ENCODE measurements around the gene ZP1. TPM values are rescaled to one million over a fixed set of nuclear protein-coding genes. Genes with fewer than 3 reads are reported as not detected.

ZP1 gene
- total RNA-seq, 1 experiment from 2014 or later, result not detected

DNA sequence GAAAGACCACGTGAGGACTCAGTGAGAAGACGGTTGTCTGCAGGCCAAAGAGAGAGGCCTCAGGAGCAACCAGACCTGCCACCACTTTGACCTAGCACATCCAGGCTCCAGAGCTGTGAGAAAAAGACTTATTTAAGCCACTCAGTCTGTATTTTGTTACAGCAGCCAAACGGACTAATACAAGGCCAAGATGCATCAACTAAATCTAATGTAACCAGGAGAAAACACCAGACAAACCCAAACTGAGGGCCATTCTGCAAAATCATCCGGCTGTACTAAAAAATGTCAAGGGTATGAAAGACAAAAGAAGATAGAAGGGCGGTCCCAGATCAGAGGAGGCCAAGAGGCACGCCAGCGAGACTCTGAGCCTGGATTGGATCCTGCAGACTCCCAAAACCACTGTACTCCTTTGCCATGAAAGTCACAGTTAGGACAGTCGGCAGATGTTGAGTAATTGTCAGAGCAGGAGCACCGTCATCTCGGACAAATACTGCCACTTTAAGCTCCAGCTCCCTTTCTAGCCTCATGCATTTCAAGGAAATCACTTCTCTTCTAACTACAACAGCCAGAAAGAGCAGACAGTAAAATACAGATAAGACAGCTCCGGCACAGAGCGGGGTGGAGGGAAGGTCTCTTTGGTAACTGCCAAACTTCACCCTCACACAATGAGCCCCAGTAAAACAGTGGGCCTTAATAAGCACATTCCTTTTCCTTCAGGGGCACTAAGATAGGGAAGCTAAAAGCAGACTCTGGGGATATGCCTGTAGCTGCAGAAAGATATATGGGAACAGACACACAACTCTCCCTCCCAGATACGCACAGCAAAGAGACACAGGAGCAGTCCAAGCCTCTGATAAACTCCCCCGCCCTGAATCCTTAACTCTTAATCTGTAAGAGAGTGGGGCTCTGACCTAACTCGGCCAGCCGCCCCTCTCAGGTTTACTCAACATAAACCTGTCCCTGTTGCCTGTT is 3.5 kb upstream of the ZP1 start:
- no TSS peak for BruUV-seq (replicated peaks)
- intact Hi-C loops (cut with micrococcal nuclease), result no loop called here
- TF ChIP-seq, protein P1, sequence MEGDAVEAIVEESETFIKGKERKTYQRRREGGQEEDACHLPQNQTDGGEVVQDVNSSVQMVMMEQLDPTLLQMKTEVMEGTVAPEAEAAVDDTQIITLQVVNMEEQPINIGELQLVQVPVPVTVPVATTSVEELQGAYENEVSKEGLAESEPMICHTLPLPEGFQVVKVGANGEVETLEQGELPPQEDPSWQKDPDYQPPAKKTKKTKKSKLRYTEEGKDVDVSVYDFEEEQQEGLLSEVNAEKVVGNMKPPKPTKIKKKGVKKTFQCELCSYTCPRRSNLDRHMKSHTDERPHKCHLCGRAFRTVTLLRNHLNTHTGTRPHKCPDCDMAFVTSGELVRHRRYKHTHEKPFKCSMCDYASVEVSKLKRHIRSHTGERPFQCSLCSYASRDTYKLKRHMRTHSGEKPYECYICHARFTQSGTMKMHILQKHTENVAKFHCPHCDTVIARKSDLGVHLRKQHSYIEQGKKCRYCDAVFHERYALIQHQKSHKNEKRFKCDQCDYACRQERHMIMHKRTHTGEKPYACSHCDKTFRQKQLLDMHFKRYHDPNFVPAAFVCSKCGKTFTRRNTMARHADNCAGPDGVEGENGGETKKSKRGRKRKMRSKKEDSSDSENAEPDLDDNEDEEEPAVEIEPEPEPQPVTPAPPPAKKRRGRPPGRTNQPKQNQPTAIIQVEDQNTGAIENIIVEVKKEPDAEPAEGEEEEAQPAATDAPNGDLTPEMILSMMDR (IDR thresholded peaks at IDR 0.05; ENCODE audit: unreplicated experiment), result no peak
- Mint-ChIP-seq H3K4me1 (ENCODE audit: insufficient read depth, unreplicated experiment) (no peaks in the 10 kb centered on the region), H3K36me3 (ENCODE audit: insufficient read depth, unreplicated experiment) (no peaks in the 10 kb centered on the region), H3K9me3 (ENCODE audit: unreplicated experiment) (no peaks in the 10 kb centered on the region), H3K27me3 (ENCODE audit: insufficient read depth, unreplicated experiment) (peaks cover 32% of the 10 kb centered on the region), H3K4me3 (ENCODE audit: unreplicated experiment) (no peak overlapping the region), H3K27ac (ENCODE audit: low read depth, unreplicated experiment) (no peak overlapping the region)
- ChIA-PET CTCF (no interaction called here), POLR2A (interaction anchor here (0.7 kb wide), 1 partner anchor 35 kb away, joined by 3 read pairs; no protein-coding TSS in a partner anchor)
- DNase-seq (ENCODE audit: unreplicated experiment), result no peak

GRCh38 chr11:60864856-60865513 is 2.4 kb upstream of the ZP1 start:
- ChIA-PET POLR2A (interaction anchor here (0.7 kb wide), 1 partner anchor 36 kb away, joined by 3 read pairs; no protein-coding TSS in a partner anchor), CTCF (interaction anchor here (0.7 kb wide), 2 partner anchors 848 to 1012 kb away, joined by 3 to 4 read pairs; no protein-coding TSS in a partner anchor)
- BruUV-seq (replicated peaks), result no TSS peak
- no peak for DNase-seq (ENCODE audit: unreplicated experiment)
- Mint-ChIP-seq H3K27me3 (ENCODE audit: insufficient read depth, unreplicated experiment) (peaks cover 32% of the 10 kb centered on the region), H3K9me3 (ENCODE audit: unreplicated experiment) (no peaks in the 10 kb centered on the region), H3K36me3 (ENCODE audit: insufficient read depth, unreplicated experiment) (no peaks in the 10 kb centered on the region), H3K27ac (ENCODE audit: low read depth, unreplicated experiment) (no peak overlapping the region), H3K4me3 (ENCODE audit: unreplicated experiment) (no peak overlapping the region), H3K4me1 (ENCODE audit: insufficient read depth, unreplicated experiment) (no peaks in the 10 kb centered on the region)
- intact Hi-C loops (cut with micrococcal nuclease), result no loop called here
- TF ChIP-seq, protein P1 (IDR thresholded peaks at IDR 0.05; ENCODE audit: unreplicated experiment), result no peak

DNA sequence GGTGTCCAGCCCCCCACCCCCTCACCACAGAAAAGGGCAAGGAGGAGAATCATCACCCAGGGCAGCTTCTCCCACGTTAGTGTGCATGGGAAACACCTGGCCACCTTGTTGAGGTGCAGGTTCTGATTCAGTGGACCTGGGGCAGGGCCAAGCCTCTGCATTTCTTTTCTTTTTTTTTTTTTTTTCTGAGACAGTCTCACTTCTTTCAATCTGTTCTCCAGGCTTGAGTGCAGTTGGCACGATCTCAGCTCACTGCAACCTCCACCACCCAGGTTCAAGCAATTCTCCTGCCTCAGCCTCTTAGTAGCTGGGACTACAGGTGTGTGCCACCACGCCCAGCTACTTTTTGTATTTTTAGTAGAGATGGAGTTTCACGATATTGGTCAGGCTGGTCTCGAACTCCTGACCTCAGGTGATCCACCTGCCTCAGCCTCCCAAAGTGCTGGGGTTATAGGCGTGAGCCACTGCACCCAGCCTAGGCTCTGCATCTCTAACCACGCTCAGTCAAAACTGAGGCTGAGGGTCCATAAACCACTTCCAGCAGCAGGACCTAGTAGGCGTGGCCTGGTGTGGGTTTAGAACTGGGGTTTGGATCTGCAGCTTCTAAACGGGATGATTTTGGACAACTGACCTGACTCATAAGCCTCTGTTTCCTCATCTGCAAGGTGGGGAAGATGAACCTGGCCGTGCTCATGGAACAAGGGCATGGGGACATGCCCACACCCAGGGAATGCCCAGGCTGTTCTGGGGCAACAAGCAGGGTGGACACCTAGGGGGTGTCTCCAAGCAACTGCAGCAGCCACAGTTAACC is 734 bp downstream of the ZP1 start:
- ChIA-PET POLR2A (no interaction called here), CTCF (interaction anchor here (0.6 to 2.0 kb wide), 7 partner anchors 20 to 37 kb away, joined by 3 to 8 read pairs (median 5); no protein-coding TSS in a partner anchor)
- Mint-ChIP-seq H3K9me3 (ENCODE audit: unreplicated experiment) (no peaks in the 10 kb centered on the region), H3K4me3 (ENCODE audit: unreplicated experiment) (no peak overlapping the region), H3K36me3 (ENCODE audit: insufficient read depth, unreplicated experiment) (no peaks in the 10 kb centered on the region), H3K27me3 (ENCODE audit: insufficient read depth, unreplicated experiment) (peaks cover 20% of the 10 kb centered on the region), H3K27ac (ENCODE audit: low read depth, unreplicated experiment) (no peak overlapping the region), H3K4me1 (ENCODE audit: insufficient read depth, unreplicated experiment) (no peaks in the 10 kb centered on the region)
- TF ChIP-seq, protein P1 (IDR thresholded peaks at IDR 0.05; ENCODE audit: unreplicated experiment), result no peak
- BruUV-seq (replicated peaks), result no TSS peak
- no peak for DNase-seq (ENCODE audit: unreplicated experiment)
- intact Hi-C loops (cut with micrococcal nuclease), result no loop called here
